Panc1 (cell line): ENCODE data around the gene FOS.

Experiments used
- CTCF ChIP-seq: fragments of 450-650 bp; IDR thresholded peaks from 2 replicates; pipeline ENCODE4 v1.5.1; 2017; ENCODE audit warnings: mild to moderate bottlenecking
- POLR2AphosphoS5 ChIP-seq: IDR thresholded peaks from 2 replicates; pipeline ENCODE4 v1.6.1; 2012; ENCODE audit warnings: mild to moderate bottlenecking, low read depth, low read length, moderate library complexity
- REST ChIP-seq, 2 experiments: IDR thresholded peaks; 2 replicates each; pipeline ENCODE4 v1.6.1; 2011 to 2012; ENCODE audit warnings: low read depth in 2 of 2, control low read depth in 1 of 2, low read length in 1 of 2, mild to moderate bottlenecking in 1 of 2, moderate library complexity in 1 of 2; ENCODE audit not compliant: insufficient read depth in 1 of 2
- SIN3A ChIP-seq: IDR thresholded peaks from 2 replicates; pipeline ENCODE4 v1.6.1; 2012; ENCODE audit warnings: low read depth, mild to moderate bottlenecking, low read length, moderate library complexity, borderline replicate concordance; ENCODE audit not compliant: insufficient read depth

DNA sequence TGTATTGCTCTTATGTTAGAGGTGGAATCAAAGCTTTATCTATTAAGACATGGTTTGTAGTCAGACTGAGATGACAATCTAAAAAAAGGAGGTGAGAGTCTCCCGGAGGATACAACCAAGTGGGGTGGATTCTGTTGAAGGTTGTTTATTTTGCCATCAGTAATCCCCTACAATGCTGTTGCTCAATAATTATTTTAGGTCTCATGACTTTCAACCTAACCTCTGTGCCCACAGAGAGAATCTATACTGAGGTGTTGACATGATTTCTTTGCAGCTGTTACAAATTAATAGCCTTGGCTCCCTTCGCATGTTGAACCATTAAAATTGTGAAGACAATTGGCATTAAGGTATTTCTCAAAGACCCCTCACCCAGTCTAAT is 28.7 kb upstream of the FOS start:
- TF ChIP-seq POLR2AphosphoS5, result no peak
- TF ChIP-seq CTCF, result no peak
- no peak for TF ChIP-seq REST (IDR thresholded peaks at IDR 0.05; ENCODE audit: insufficient read depth in 1 of 2, low read depth in 2 of 2, low read length in 1 of 2)
- no peak for TF ChIP-seq SIN3A
